ENCODE measurements around the gene FN1. TPM values are rescaled to one million over a fixed set of nuclear protein-coding genes. Genes with fewer than 3 reads are reported as not detected.

Gene FN1
- total and polyA plus RNA-seq, 2 donors (not counting 1 experiment from before 2014, with no cell fraction given) = 0.05 TPM; not detected in 1

- H3K4me3 Mint-ChIP-seq = no peak overlapping the region
- H3K9me3 Mint-ChIP-seq (ENCODE audit: insufficient read depth) = no peaks in the 10 kb centered on the region
- peaks cover 40% of the 10 kb centered on the region for H3K27me3 Mint-ChIP-seq
- H2AFZ ChIP-seq (ENCODE audit: insufficient read depth, low read depth, low read length, poor library complexity, severe bottlenecking) = no peak overlapping the region
- H3K27ac ChIP-seq (ENCODE audit: low read length in 2 of 2) = no peak overlapping the region
- H3K4me2 ChIP-seq (replicated peaks; ENCODE audit: low read depth, low read length, poor library complexity, severe bottlenecking) = no peak overlapping the region
- intact Hi-C loops (cut with micrococcal nuclease) = no loop called here
- peaks cover 3 to 6% of the 10 kb centered on the region in 2 donors for H3K4me1 ChIP-seq (ENCODE audit: control insufficient read depth in 2 of 2, insufficient read depth in 2 of 2, low read length in 2 of 2)
- no peaks in the 10 kb centered on the region for H3K79me2 ChIP-seq (ENCODE audit: control insufficient read depth, insufficient read depth, low read length)
- no peak for DNase-seq
- POLR2A ChIA-PET = no interaction called here
- no peaks in the 10 kb centered on the region for H3K36me3 ChIP-seq (replicated peaks in 1 of 2; ENCODE audit: control extremely low read depth in 1 of 2, control insufficient read depth in 1 of 2, extremely low read depth in 1 of 2, insufficient read depth in 2 of 2, low read length in 1 of 2)
- H3K9me3 ChIP-seq (ENCODE audit: control extremely low read depth in 1 of 3, control insufficient read depth in 2 of 3, insufficient read depth in 1 of 3, low read length in 2 of 3) = no peaks in the 10 kb centered on the region
- H3K27ac Mint-ChIP-seq = no peak overlapping the region
- H4K20me1 ChIP-seq (ENCODE audit: control insufficient read depth, insufficient read depth, low read length, poor library complexity, severe bottlenecking) = no peaks in the 10 kb centered on the region
- CTCF ChIA-PET = interaction anchor here (0.7 to 1.7 kb wide), 2 partner anchors 13 to 140 kb away, joined by 3 to 5 read pairs; no protein-coding TSS in a partner anchor
- WGBS (ENCODE audit: insufficient coverage) = 91% methylated on average over 2 of the region's 6 CpGs
- H3K4me3 ChIP-seq (ENCODE audit: control extremely low read depth in 1 of 5, extremely low read depth in 1 of 5, insufficient read depth in 1 of 5, low read depth in 2 of 5, low read length in 4 of 5) = no peak overlapping the region
- peaks cover 4% of the 10 kb centered on the region for H3K4me1 Mint-ChIP-seq
- no peak for ATAC-seq (ENCODE audit: low read depth)
- TF ChIP-seq EZH2 (IDR thresholded peaks at IDR 0.05; ENCODE audit: borderline replicate concordance, insufficient read depth, low read depth, low read length, poor library complexity, severe bottlenecking) = no peak
- no peak for TF ChIP-seq CTCF (IDR thresholded peaks at IDR 0.05)
- H3K9ac ChIP-seq (ENCODE audit: low read length) = no peak overlapping the region
- H3K27me3 ChIP-seq (replicated peaks in 1 of 4; ENCODE audit: control extremely low read depth in 1 of 4, control insufficient read depth in 3 of 4, insufficient read depth in 4 of 4, low read length in 3 of 4) = peaks cover 0 to 21% (median 14%) of the 10 kb centered on the region in 4 experiments
Observed at GRCh38 chr2:215441560-215442400, 5.9 kb upstream of the FN1 start.

GRCh38 chr2:215439980-215440512, 4.2 kb upstream of the FN1 start:
- H3K4me3 ChIP-seq (ENCODE audit: control extremely low read depth in 1 of 5, extremely low read depth in 1 of 5, insufficient read depth in 1 of 5, low read depth in 2 of 5, low read length in 4 of 5) = no peak overlapping the region
- Mint-ChIP-seq H3K27me3 (peaks cover 52% of the 10 kb centered on the region), H3K9me3 (ENCODE audit: insufficient read depth) (no peaks in the 10 kb centered on the region), H3K4me1 (peaks cover 16% of the 10 kb centered on the region), H3K27ac (no peak overlapping the region), H3K4me3 (no peak overlapping the region)
- H3K36me3 ChIP-seq (replicated peaks in 1 of 2; ENCODE audit: control extremely low read depth in 1 of 2, control insufficient read depth in 1 of 2, extremely low read depth in 1 of 2, insufficient read depth in 2 of 2, low read length in 1 of 2) = no peaks in the 10 kb centered on the region
- ATAC-seq (ENCODE audit: low read depth) (no peak), DNase-seq (no peak)
- H4K20me1 ChIP-seq (ENCODE audit: control insufficient read depth, insufficient read depth, low read length, poor library complexity, severe bottlenecking) = no peaks in the 10 kb centered on the region
- H3K27ac ChIP-seq (ENCODE audit: low read length in 2 of 2) = no peak overlapping the region
- H3K4me1 ChIP-seq (ENCODE audit: control insufficient read depth in 2 of 2, insufficient read depth in 2 of 2, low read length in 2 of 2) = peaks cover 19 to 20% of the 10 kb centered on the region in 2 donors
- no peaks in the 10 kb centered on the region for H3K9me3 ChIP-seq (ENCODE audit: control extremely low read depth in 1 of 3, control insufficient read depth in 2 of 3, insufficient read depth in 1 of 3, low read length in 2 of 3)
- H2AFZ ChIP-seq (ENCODE audit: insufficient read depth, low read depth, low read length, poor library complexity, severe bottlenecking) = no peak overlapping the region
- H3K9ac ChIP-seq (ENCODE audit: low read length) = no peak overlapping the region
- no CpG with 5 or more reads among the region's 5 CpGs for WGBS (ENCODE audit: insufficient coverage)
- CTCF ChIA-PET = interaction anchor here (1.2 kb wide), 1 partner anchor 15 kb away, joined by 4 read pairs; no protein-coding TSS in a partner anchor
- no peaks in the 10 kb centered on the region for H3K79me2 ChIP-seq (ENCODE audit: control insufficient read depth, insufficient read depth, low read length)
- no peak overlapping the region for H3K4me2 ChIP-seq (replicated peaks; ENCODE audit: low read depth, low read length, poor library complexity, severe bottlenecking)
- POLR2A ChIA-PET = no interaction called here
- H3K27me3 ChIP-seq (replicated peaks in 1 of 4; ENCODE audit: control extremely low read depth in 1 of 4, control insufficient read depth in 3 of 4, insufficient read depth in 4 of 4, low read length in 3 of 4) = peaks cover 0 to 36% (median 24%) of the 10 kb centered on the region in 4 experiments
- TF ChIP-seq CTCF (IDR thresholded peaks at IDR 0.05) (no peak), EZH2 (IDR thresholded peaks at IDR 0.05; ENCODE audit: borderline replicate concordance, insufficient read depth, low read depth, low read length, poor library complexity, severe bottlenecking) (no peak)
- intact Hi-C loops (cut with micrococcal nuclease) = no loop called here
